ENCODE results near the gene CHODL.

The CHODL gene

DNA sequence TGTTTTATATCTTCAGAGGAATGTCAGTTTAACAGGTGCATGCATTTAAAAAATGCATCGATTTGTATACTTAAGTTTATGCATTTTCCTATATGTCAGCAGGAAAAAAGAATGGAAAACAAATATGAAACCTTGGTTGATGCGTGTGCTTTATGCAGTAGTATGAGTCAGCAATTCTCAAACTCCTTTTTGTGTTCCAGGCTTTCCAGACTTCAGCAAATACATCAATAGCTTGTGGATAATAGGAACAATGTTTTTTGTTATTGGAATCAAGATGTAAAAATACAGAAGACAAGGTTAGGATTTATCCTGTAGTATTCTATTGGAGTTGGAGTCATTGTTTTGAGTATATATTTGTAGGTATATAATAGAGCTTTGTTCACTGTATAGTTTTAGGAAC is 45.2 kb downstream of the CHODL start:
- no peak for DNase-seq (ENCODE audit: low read depth)

DNA sequence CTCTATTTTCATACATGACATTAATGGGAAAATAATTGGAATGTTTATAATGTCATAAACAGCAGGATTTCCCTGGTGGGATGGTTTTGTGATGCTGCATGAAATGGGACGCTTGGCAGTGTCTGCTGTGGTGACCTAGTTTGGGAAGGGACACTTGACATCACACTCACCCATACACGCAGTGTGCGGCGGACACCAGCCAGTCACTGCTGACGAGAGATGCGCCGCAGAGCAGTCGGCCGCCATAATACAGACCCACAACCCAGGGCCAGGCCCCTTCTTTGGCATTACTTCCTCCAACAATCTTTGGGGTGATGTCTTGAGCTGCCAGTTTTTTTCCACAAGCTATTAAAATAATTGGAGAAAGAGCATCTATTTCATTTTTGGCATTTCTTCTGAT is 49.5 kb downstream of the CHODL start:
- no peak for DNase-seq (ENCODE audit: low read depth)

DNA sequence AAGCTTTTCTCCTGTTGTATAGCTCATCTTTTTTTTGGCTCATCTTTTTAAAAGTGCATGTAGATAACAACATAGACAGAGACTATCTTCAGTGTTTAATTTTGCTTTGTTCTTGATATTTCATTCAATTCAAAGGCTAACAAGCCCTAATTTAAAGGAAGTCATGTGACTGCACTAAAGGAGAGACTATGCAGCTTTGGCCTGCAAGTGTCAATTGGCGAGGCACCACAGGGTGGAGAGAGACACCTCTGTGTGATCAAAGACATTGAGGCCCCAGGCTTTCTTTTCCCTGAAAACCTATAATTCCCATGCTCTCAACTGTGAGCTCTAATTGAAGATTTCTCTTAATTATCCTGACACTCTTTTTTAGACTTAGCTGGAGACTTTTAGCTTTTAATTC is 53.6 kb downstream of the CHODL start:
- DNase-seq (ENCODE audit: low read depth): no peak

Measured in stimulated activated CD8-positive, alpha-beta memory T cell treated with anti-CD3 and anti-CD28 coated beads, Interleukin-15, amount 100 ng/mL, for 24 hours (primary cell).